MCF 10A (cell line): ENCODE measurements around the gene CARD11. TPM values are rescaled to one million over a fixed set of nuclear protein-coding genes. Genes with fewer than 3 reads are reported as not detected.
A peak's percentile ranks its signal among the peaks of the same experiment; 100 is the strongest.

Experiments
- BruUV-seq: library from RNA; stranded (reverse); fragments of 400-500 nt; replicated peaks from 2 replicates; lab custom pipeline; 2021; lab: Mats Ljungman, UMichigan
- CTCF ChIA-PET: fragments of 300-600 bp; sonication (Branson Sonifier 250); formaldehyde crosslinking; extraction: SDS; loops from one replicate; lab custom pipeline; 2021; ENCODE audit warnings: antibody characterized with exemption, inconsistent platforms; lab: Yijun Ruan, JAX
- POLR2A ChIA-PET: fragments of 300-600, 350-650 bp; sonication (Branson Sonifier 250); formaldehyde crosslinking; extraction: SDS; loops from one replicate; lab custom pipeline; 2020; ENCODE audit warnings: antibody characterized with exemption, inconsistent platforms; lab: Yijun Ruan, JAX
- DNase-seq: peaks from one replicate; pipeline ENCODE4 v3.0.0-alpha.2; 2018; ENCODE audit not compliant: unreplicated experiment
- H3K27ac Mint-ChIP-seq: one replicate; pipeline ENCODE4 v1.8.0; 2022; ENCODE audit warnings: mild to moderate bottlenecking, low read depth, mixed read lengths; ENCODE audit not compliant: unreplicated experiment
- H3K27me3 Mint-ChIP-seq: one replicate; pipeline ENCODE4 v1.8.0; 2022; ENCODE audit warnings: mixed read lengths; ENCODE audit not compliant: insufficient read depth, unreplicated experiment
- H3K36me3 Mint-ChIP-seq: one replicate; pipeline ENCODE4 v1.8.0; 2022; ENCODE audit warnings: mild to moderate bottlenecking, moderate library complexity, mixed read lengths; ENCODE audit not compliant: insufficient read depth, unreplicated experiment
- H3K4me1 Mint-ChIP-seq: one replicate; pipeline ENCODE4 v1.8.0; 2022; ENCODE audit warnings: mixed read lengths; ENCODE audit not compliant: insufficient read depth, unreplicated experiment
- H3K4me3 Mint-ChIP-seq: one replicate; pipeline ENCODE4 v1.8.0; 2022; ENCODE audit warnings: mild to moderate bottlenecking, moderate library complexity, mixed read lengths; ENCODE audit not compliant: unreplicated experiment
- H3K9me3 Mint-ChIP-seq: one replicate; pipeline ENCODE4 v1.8.0; 2022; ENCODE audit warnings: mixed read lengths; ENCODE audit not compliant: unreplicated experiment
- CTCF ChIP-seq: fragments of 200-600 bp; IDR thresholded peaks from one replicate; pipeline ENCODE4 v1.8.0; 2022; ENCODE audit warnings: antibody characterized with exemption, mild to moderate bottlenecking; ENCODE audit not compliant: unreplicated experiment
- intact Hi-C: fragments of 100-400 bp; cut with micrococcal nuclease; formaldehyde crosslinking; loops from 2 replicates; pipeline ENCODE4 v1.14.1; 2022
- total RNA-seq: library from RNA; stranded (reverse); gene quantifications from 2 replicates; pipeline ENCODE4 v1.2.3, GENCODE V29; 2022

The CARD11 gene
- total RNA-seq, 1 experiment from 2014 or later, result not detected

GRCh38 chr7:2956526-2957368, 86.9 kb downstream of the CARD11 start:
- Mint-ChIP-seq H3K36me3 (peaks cover 10% of the 10 kb centered on the region), H3K27me3 (no peaks in the 10 kb centered on the region), H3K27ac (no peak overlapping the region), H3K4me3 (no peak overlapping the region), H3K9me3 (no peaks in the 10 kb centered on the region), H3K4me1 (peaks cover 5% of the 10 kb centered on the region)
- no TSS peak for BruUV-seq
- ChIA-PET CTCF (interaction anchor here (0.5 to 1.4 kb wide), 6 partner anchors 23 to 1798 kb away, joined by 3 to 5 read pairs (median 3); no protein-coding TSS in a partner anchor), POLR2A (interaction anchor here (0.8 to 1.9 kb wide), 5 partner anchors 18 to 112 kb away, joined by 3 to 6 read pairs (median 3); no protein-coding TSS in a partner anchor)
- DNase-seq, result peak; percentile 89
- intact Hi-C loops, result no loop called here
- TF ChIP-seq CTCF, result no peak

DNA sequence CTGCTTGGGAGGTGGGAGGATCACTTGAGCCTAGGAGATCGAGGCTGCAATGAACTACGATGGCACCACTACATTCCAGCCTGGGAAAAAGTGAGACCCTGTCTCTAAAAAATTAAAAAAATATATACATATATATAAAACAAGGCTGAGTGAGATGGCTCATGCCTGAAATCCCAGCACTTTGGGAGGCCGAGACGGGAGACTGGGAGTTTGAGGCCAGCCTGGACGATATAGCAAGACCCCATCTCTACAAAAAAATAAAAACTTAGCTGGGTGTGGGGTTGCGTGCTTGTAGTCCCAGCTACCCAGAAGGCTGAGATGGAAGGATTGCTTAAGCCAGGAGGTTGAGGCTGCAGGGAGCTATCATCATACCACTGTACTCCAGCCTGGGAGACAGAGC, 87.6 kb downstream of the CARD11 start:
- intact Hi-C loops, result no loop called here
- H3K27me3 Mint-ChIP-seq, result no peaks in the 10 kb centered on the region
- H3K36me3 Mint-ChIP-seq, result peaks cover 8% of the 10 kb centered on the region
- POLR2A ChIA-PET, result interaction anchor here (0.9 to 1.9 kb wide), 3 partner anchors 17 to 113 kb away, joined by 3 to 6 read pairs (median 3); no protein-coding TSS in a partner anchor
- no peak overlapping the region for H3K27ac Mint-ChIP-seq
- CTCF ChIA-PET, result interaction anchor here (0.5 to 1.0 kb wide), 5 partner anchors 23 to 1798 kb away, joined by 3 read pairs; no protein-coding TSS in a partner anchor
- no peak for DNase-seq
- H3K9me3 Mint-ChIP-seq, result peaks cover 3% of the 10 kb centered on the region
- no peak overlapping the region for H3K4me3 Mint-ChIP-seq
- no peak for TF ChIP-seq CTCF
- BruUV-seq, result no TSS peak
- H3K4me1 Mint-ChIP-seq, result peaks cover 5% of the 10 kb centered on the region

- no peak overlapping the region for H3K27ac Mint-ChIP-seq
- DNase-seq, result no peak
- TF ChIP-seq CTCF, result no peak
- H3K9me3 Mint-ChIP-seq, result peaks cover 8% of the 10 kb centered on the region
- no peaks in the 10 kb centered on the region for H3K27me3 Mint-ChIP-seq
- H3K36me3 Mint-ChIP-seq, result peaks cover 4% of the 10 kb centered on the region
- no peak overlapping the region for H3K4me3 Mint-ChIP-seq
- H3K4me1 Mint-ChIP-seq, result peaks cover 5% of the 10 kb centered on the region
- intact Hi-C loops, result no loop called here
- ChIA-PET CTCF (interaction anchor here (0.5 kb wide), 1 partner anchor 730 kb away, joined by 3 read pairs; no protein-coding TSS in a partner anchor), POLR2A (interaction anchor here (1.9 kb wide), 1 partner anchor 16 kb away, joined by 6 read pairs; no protein-coding TSS in a partner anchor)
- BruUV-seq, result no TSS peak
Observed at GRCh38 chr7:2955269-2955668, 88.4 kb downstream of the CARD11 start.

GRCh38 chr7:2954433-2954853, 89.2 kb downstream of the CARD11 start:
- peaks cover 8% of the 10 kb centered on the region for H3K9me3 Mint-ChIP-seq
- CTCF ChIA-PET, result interaction anchor here (0.6 to 1.3 kb wide), 2 partner anchors 20 to 1433 kb away, joined by 4 to 7 read pairs; no protein-coding TSS in a partner anchor
- POLR2A ChIA-PET, result interaction anchor here (1.2 kb wide), 1 partner anchor 10 kb away, joined by 3 read pairs; no protein-coding TSS in a partner anchor
- H3K27ac Mint-ChIP-seq, result no peak overlapping the region
- no peak overlapping the region for H3K4me3 Mint-ChIP-seq
- H3K27me3 Mint-ChIP-seq, result no peaks in the 10 kb centered on the region
- peaks cover 5% of the 10 kb centered on the region for H3K4me1 Mint-ChIP-seq
- no peak for TF ChIP-seq CTCF
- intact Hi-C loops, result no loop called here
- DNase-seq, result no peak
- no TSS peak for BruUV-seq
- H3K36me3 Mint-ChIP-seq, result no peaks in the 10 kb centered on the region
